Smooth muscle cell (in vitro differentiated cells): ENCODE results near the gene PCDHGA5. TPM values are rescaled to one million over a fixed set of nuclear protein-coding genes. Genes with fewer than 3 reads are reported as not detected.
A peak's percentile ranks its signal among the peaks of the same experiment; 100 is the strongest.

ENCODE experiments used
- DNase-seq: peaks from one replicate; lab custom pipeline; 2025; ENCODE audit not compliant: unreplicated experiment; lab: John Stamatoyannopoulos, UW
- H2AFZ ChIP-seq: fragments of 200-600 bp; sonication (generic); 2 replicates; pipeline ENCODE4 v1.6.0; 2016; ENCODE audit warnings: antibody characterized with exemption, low read depth, mild to moderate bottlenecking
- H3F3A ChIP-seq: fragments of 200-600 bp; sonication (generic); 2 replicates; pipeline ENCODE4 v1.6.0; 2017; ENCODE audit warnings: antibody characterized with exemption, low read depth
- H3K27ac ChIP-seq: fragments of 200-600 bp; sonication (generic); 2 replicates; pipeline ENCODE4 v1.5.1; 2016; ENCODE audit warnings: low read depth, mild to moderate bottlenecking
- H3K27me3 ChIP-seq: fragments of 200-600 bp; sonication (generic); 2 replicates; pipeline ENCODE4 v1.6.1; 2016; ENCODE audit warnings: low read depth, mild to moderate bottlenecking
- H3K36me3 ChIP-seq: fragments of 200-600 bp; sonication (generic); 2 replicates; pipeline ENCODE4 v1.5.1; 2016; ENCODE audit warnings: low read depth
- H3K4me1 ChIP-seq: fragments of 200-600 bp; sonication (generic); 2 replicates; pipeline ENCODE4 v1.5.1; 2016; ENCODE audit warnings: low read depth
- H3K4me2 ChIP-seq: fragments of 200-600 bp; sonication (generic); 2 replicates; pipeline ENCODE4 v1.6.0; 2016; ENCODE audit warnings: mild to moderate bottlenecking
- H3K4me3 ChIP-seq: fragments of 200-600 bp; sonication (generic); 2 replicates; pipeline ENCODE4 v1.5.1; 2016; ENCODE audit warnings: mild to moderate bottlenecking
- H3K79me2 ChIP-seq: fragments of 200-600 bp; sonication (generic); 2 replicates; pipeline ENCODE4 v1.6.0; 2016; ENCODE audit warnings: low read depth, mild to moderate bottlenecking
- H3K9ac ChIP-seq: fragments of 200-600 bp; sonication (generic); 2 replicates; pipeline ENCODE4 v1.6.0; 2016; ENCODE audit warnings: low read depth
- H3K9me3 ChIP-seq: fragments of 200-600 bp; sonication (generic); replicated peaks from 2 replicates; pipeline ENCODE4 v1.5.1; 2016; ENCODE audit warnings: low read depth
- H4K20me1 ChIP-seq: fragments of 200-600 bp; sonication (generic); 2 replicates; pipeline ENCODE4 v1.6.0; 2016; ENCODE audit warnings: low read depth
- CTCF ChIP-seq: fragments of 200-600 bp; sonication (generic); IDR thresholded peaks from 2 replicates; pipeline ENCODE4 v1.5.1; 2017; ENCODE audit warnings: borderline replicate concordance, mild to moderate bottlenecking, antibody characterized with exemption; ENCODE audit not compliant: insufficient read depth, poor library complexity, severe bottlenecking
- WGBS: methylation state at CpG from one replicate; pipeline ENCODE4 v1.1.7; 2016; ENCODE audit warnings: low lambda C conversion rate; 5-methylcytosine and 5-hydroxymethylcytosine counted together
- polyA plus RNA-seq: library from polyadenylated mRNA; unstranded; fragments of >200 nt; fragmentation: Nextera tagmentation; extraction: Ambion mirVana; gene quantifications from 2 replicates; pipeline ENCODE4 v1.2.1, GENCODE V29; 2016
- total RNA-seq: library from RNA; depleted of rRNA; stranded (reverse); fragments of >200 nt; gene quantifications from 2 replicates; pipeline ENCODE4 v1.2.3, GENCODE V29; 2014

Gene PCDHGA5
- total and polyA plus RNA-seq, 2 experiments from 2014 or later: 0.09 TPM; not detected in 1

- Histone ChIP-seq H3K36me3 (no peaks in the 10 kb centered on the region), H3K27ac (no peak overlapping the region), H3K9ac (no peak overlapping the region), H3F3A (no peaks in the 10 kb centered on the region), H3K27me3 (no peaks in the 10 kb centered on the region), H3K4me3 (no peak overlapping the region), H3K79me2 (no peaks in the 10 kb centered on the region), H3K9me3 (peaks cover 6% of the 10 kb centered on the region), H3K4me2 (no peak overlapping the region), H3K4me1 (no peaks in the 10 kb centered on the region), H2AFZ (no peak overlapping the region), H4K20me1 (no peaks in the 10 kb centered on the region)
- 96% methylated on average over 24 of the region's 24 CpGs for WGBS
- DNase-seq: no peak
- no peak for TF ChIP-seq CTCF
Observed at GRCh38 chr5:141355641-141356040, 8.3 kb upstream of the PCDHGA5 start.

GRCh38 chr5:141356133-141356532 is 7.8 kb upstream of the PCDHGA5 start:
- Histone ChIP-seq H3K4me2 (no peak overlapping the region), H3K36me3 (no peaks in the 10 kb centered on the region), H3K9me3 (peaks cover 6% of the 10 kb centered on the region), H3K79me2 (no peaks in the 10 kb centered on the region), H3K9ac (no peak overlapping the region), H3K4me3 (no peak overlapping the region), H3K4me1 (no peaks in the 10 kb centered on the region), H3K27me3 (no peaks in the 10 kb centered on the region), H2AFZ (no peak overlapping the region), H3K27ac (no peak overlapping the region), H4K20me1 (no peaks in the 10 kb centered on the region), H3F3A (no peaks in the 10 kb centered on the region)
- WGBS: 84% methylated on average over 5 of the region's 5 CpGs
- TF ChIP-seq CTCF: no peak
- DNase-seq: no peak

- H4K20me1 ChIP-seq: no peaks in the 10 kb centered on the region
- no peak overlapping the region for H2AFZ ChIP-seq
- DNase-seq: no peak
- H3F3A ChIP-seq: no peaks in the 10 kb centered on the region
- H3K27me3 ChIP-seq: no peaks in the 10 kb centered on the region
- TF ChIP-seq CTCF: no peak
- no peak overlapping the region for H3K27ac ChIP-seq
- no peaks in the 10 kb centered on the region for H3K36me3 ChIP-seq
- no peak overlapping the region for H3K9ac ChIP-seq
- no peaks in the 10 kb centered on the region for H3K4me1 ChIP-seq
- H3K4me3 ChIP-seq: no peak overlapping the region
- H3K79me2 ChIP-seq: no peaks in the 10 kb centered on the region
- peaks cover 6% of the 10 kb centered on the region for H3K9me3 ChIP-seq
- 89% methylated on average over 19 of the region's 19 CpGs for WGBS
- no peak overlapping the region for H3K4me2 ChIP-seq
Observed at GRCh38 chr5:141356950-141357349, 7.0 kb upstream of the PCDHGA5 start.

- no peaks in the 10 kb centered on the region for H4K20me1 ChIP-seq
- no peaks in the 10 kb centered on the region for H3F3A ChIP-seq
- no peak within 1 kb of the TSS for H2AFZ ChIP-seq
- H3K9me3 ChIP-seq: peaks cover 6% of the 10 kb centered on the region
- DNase-seq: no peak
- TF ChIP-seq CTCF: peak; percentile 4
- no peak within 1 kb of the TSS for H3K9ac ChIP-seq
- no peak within 1 kb of the TSS for H3K4me3 ChIP-seq
- H3K79me2 ChIP-seq: no peaks in the 10 kb centered on the region
- 82% methylated on average over 24 of the region's 24 CpGs for WGBS
- H3K36me3 ChIP-seq: no peaks in the 10 kb centered on the region
- no peak within 1 kb of the TSS for H3K4me2 ChIP-seq
- H3K4me1 ChIP-seq: no peaks in the 10 kb centered on the region
- H3K27me3 ChIP-seq: no peaks in the 10 kb centered on the region
- H3K27ac ChIP-seq: no peak within 1 kb of the TSS
Observed at GRCh38 chr5:141359790-141360426, 4.1 kb upstream of the PCDHGA5 start, which contains the start of gene PCDHGB2. TSS of gene PCDHGB2 (plus strand) at chr5:141359994. CDS start at chr5:141360136, 142 bp downstream.
